Stimulated activated CD4-positive, alpha-beta T cell treated with anti-CD3 and anti-CD28 coated beads, Interleukin-4, amount 100 ng/mL, for 1 hour (primary cell): ENCODE measurements around the gene SLC39A6.
A peak's percentile ranks its signal among the peaks of the same experiment; 100 is the strongest.
"Not testable (repeated sequence)": the region's sequence is repeated elsewhere in the genome, so short reads cannot be mapped to it uniquely, and the experiment has no call there.

Experiments
- DNase-seq: peaks from one replicate; pipeline ENCODE4 v3.0.0-alpha.2; 2020

SLC39A6 gene, protein sequence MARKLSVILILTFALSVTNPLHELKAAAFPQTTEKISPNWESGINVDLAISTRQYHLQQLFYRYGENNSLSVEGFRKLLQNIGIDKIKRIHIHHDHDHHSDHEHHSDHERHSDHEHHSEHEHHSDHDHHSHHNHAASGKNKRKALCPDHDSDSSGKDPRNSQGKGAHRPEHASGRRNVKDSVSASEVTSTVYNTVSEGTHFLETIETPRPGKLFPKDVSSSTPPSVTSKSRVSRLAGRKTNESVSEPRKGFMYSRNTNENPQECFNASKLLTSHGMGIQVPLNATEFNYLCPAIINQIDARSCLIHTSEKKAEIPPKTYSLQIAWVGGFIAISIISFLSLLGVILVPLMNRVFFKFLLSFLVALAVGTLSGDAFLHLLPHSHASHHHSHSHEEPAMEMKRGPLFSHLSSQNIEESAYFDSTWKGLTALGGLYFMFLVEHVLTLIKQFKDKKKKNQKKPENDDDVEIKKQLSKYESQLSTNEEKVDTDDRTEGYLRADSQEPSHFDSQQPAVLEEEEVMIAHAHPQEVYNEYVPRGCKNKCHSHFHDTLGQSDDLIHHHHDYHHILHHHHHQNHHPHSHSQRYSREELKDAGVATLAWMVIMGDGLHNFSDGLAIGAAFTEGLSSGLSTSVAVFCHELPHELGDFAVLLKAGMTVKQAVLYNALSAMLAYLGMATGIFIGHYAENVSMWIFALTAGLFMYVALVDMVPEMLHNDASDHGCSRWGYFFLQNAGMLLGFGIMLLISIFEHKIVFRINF

GRCh38 chr18:36129300-36130038 is at the start of gene SLC39A6, which contains the start of gene ELP2:
SLC39A6 (minus strand) TSS chr18:36129340; CDS start chr18:36127007, 2,333 bp downstream.
ELP2 (plus strand) TSS chr18:36129899; CDS start chr18:36129934, 35 bp downstream.
- peak; percentile 95 for DNase-seq

DNA sequence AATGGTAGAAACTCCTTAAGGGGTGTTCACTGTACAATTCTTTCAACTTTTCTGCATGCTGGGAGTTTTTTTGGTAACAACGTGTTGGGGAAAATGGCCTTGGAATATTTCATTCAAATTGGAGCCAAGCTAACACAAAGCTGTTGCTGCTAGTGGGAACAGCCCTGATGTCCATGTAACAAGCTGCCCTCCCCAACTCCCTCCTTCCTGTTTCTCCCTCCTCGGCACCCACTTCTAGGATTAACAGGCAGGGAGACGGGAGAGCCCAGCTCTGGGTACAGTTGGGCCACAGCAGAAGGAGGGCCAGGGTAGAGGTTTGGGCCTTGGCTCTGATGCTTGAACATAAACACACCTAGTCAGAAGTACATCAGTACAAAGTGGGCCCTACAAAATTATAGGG is 48.8 kb upstream of the SLC39A6 start:
- DNase-seq, result no peak

GRCh38 chr18:36176711-36177110 is 47.6 kb upstream of the SLC39A6 start:
- no peak for DNase-seq

- DNase-seq, result no peak
Observed at GRCh38 chr18:36176177-36176584, 47.0 kb upstream of the SLC39A6 start.

GRCh38 chr18:36175481-36175880 is 46.3 kb upstream of the SLC39A6 start:
- no peak for DNase-seq

GRCh38 chr18:36169938-36170337 is 40.8 kb upstream of the SLC39A6 start:
- DNase-seq, result no peak

GRCh38 chr18:36168296-36168695 is 39.2 kb upstream of the SLC39A6 start:
- DNase-seq, result not testable (repeated sequence)

DNA sequence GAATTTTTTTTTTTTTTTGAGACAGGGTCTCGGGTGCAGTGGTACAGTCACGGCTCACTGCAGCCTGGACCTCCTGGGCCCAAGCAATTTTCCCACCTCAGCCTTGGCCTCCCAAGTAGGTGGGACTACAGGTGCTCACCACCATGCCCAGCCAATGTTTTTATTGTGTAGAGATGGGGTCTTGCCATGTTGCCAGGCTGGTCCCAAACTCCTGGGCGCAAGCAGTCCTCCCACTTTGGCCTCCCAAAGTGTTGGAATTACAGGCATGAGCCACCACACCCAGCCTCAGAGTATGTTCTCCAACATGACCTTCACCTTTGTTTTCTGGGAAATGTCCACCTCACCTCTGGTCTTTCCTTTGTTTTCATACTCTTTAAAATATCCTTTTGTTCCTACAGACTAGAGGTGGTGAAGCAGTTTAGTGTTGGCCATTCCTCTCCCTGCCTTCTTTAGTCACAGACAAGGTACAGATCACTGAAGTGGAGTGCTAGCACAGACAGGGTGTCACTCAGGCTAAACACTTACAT is 38.6 kb upstream of the SLC39A6 start:
- no peak for DNase-seq

DNA sequence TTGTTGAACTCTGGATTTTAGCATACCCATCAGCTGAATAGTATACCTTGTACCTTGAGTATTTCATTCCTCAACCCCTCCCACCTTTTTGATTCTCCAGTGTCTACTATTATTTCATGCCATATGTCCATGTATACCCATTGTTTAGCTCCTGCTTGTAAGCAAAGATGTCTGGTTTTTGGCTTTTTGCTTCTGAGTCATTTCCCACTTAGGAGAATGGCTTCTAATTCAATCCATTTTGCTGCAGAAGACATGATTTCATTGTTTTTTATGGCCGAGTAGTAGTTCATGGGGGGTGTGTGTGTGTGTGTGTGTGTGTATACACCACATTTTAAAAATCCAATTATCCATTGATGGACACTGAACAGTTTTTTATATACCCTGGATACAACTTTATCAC is 33.8 kb upstream of the SLC39A6 start:
- DNase-seq, result no peak

DNA sequence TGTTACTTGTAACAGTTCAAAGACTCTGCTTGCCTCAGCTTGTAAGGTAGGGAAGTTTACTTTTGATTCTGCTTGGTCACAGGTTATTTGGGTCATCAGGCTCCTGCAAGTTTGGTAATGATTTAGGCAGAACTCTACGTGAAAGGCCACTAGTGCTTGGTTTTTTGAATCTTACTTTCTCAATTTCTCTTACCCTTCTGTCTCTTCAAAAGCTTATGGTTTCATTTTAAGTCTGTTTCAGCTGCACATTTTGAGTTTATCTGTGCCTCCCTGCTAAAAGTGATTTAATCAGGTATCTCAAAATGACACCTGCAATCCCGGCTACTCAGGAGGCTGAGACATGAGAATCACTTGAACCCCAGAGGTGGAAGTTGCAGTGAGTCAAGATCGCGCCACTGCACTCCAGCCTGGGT is 31.8 kb upstream of the SLC39A6 start:
- no peak for DNase-seq

DNA sequence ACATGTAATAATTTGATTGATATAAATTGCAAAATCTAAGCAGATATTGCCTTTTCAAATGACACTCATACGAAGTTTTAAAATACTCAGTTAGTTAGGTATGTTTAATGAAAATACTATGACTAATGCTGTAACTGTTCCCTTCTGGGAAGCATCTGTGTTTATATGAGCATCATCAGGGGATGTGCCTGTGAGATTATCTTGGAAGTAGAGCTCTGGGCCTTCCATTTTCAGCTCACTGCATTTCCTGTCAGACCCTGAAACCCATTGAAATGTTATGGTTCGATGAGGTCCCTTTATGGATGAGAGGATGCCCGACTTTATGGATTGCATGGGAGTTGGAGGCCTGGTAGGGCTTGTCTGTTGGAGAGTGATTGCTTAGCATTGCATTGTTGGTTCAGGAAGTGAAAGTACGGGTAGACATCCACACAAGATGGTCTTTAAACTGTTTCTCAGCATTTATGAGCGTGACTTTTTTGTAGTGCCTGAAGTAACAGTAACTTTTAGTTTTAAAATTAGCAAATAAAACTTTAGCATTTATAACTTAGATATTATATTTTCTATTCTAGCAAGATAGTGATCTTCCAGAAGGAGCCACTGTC is 29.2 kb upstream of the SLC39A6 start:
- DNase-seq, result no peak

GRCh38 chr18:36157441-36157840 is 28.3 kb upstream of the SLC39A6 start:
- DNase-seq, result no peak

DNA sequence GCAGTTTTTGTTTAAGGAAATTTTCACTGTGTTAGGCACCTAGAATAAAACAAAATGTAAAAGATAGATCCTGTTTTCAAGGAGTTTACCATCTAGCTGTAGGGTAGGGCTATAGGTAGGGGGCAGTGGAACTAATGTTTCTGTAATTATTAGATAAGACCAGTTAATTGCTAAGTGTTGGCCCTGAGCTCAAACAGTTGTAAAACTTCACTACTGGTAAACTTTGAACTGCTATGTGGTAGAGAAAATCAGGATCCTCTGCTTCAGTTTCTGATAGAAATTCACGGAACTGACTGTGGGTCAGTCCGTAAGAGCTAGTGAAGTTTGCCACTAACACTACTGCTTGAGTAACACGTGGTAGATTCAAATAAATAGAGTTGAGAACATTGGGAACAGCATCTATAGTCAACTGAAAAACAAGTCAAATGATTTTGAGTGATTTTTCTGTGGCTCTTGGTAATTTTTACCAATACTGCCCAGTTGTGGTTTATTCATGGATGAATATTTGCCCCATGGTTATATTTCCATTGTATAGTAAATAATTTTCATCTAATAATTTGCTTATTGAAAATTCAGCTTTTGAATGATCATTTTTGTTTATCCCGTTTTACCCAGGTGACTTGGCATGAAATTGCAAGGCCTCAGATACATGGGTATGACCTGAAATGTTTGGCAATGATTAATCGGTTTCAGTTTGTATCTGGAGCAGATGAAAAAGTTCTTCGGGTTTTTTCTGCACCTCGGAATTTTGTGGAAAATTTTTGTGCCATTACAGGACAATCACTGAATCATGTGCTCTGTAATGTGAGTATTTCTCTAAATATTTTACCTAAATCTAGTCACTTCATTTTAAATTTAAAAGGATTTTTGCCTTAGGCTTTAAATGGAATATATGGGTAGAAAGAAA is 27.0 kb upstream of the SLC39A6 start:
- no peak for DNase-seq

DNA sequence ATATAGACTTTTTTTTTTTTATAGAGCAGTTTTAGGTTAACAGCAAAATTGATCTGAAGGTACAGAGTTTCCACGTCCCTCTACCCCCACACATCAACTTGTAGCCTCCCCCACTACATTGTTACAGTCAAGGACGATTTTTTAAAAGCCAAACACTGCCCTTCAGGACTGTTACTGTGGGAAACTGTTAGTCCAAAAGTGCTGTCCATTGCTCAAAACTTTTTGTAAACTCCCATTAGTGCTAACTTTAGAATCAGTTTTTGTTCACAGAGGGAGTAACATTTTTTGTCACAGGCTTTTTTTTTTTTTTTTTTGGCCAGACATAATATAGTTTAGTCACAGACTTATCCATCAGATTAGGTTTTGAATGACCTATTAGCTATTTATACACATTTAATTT is 24.6 kb upstream of the SLC39A6 start:
- no peak for DNase-seq

DNA sequence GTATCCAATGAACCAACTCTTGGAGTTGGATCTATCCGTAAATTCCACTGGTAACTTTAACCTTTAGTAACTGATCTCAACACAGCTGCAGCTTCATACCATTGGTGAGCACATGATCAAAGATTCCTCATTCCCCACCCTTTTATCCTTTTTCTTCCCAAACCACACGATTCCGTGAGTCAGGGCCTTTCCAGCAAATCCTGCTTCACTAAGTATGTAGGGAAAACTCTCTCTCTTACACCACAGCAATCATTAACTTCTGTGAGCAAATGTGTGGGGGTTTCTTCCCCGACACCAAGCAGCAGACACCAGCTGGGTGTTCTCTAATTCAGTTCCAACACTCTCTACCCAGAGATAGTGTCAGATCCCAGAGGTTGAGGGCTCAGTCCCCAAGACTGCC is 24.1 kb upstream of the SLC39A6 start:
- no peak for DNase-seq

- no peak for DNase-seq
Observed at GRCh38 chr18:36152781-36153180, 23.6 kb upstream of the SLC39A6 start.

DNA sequence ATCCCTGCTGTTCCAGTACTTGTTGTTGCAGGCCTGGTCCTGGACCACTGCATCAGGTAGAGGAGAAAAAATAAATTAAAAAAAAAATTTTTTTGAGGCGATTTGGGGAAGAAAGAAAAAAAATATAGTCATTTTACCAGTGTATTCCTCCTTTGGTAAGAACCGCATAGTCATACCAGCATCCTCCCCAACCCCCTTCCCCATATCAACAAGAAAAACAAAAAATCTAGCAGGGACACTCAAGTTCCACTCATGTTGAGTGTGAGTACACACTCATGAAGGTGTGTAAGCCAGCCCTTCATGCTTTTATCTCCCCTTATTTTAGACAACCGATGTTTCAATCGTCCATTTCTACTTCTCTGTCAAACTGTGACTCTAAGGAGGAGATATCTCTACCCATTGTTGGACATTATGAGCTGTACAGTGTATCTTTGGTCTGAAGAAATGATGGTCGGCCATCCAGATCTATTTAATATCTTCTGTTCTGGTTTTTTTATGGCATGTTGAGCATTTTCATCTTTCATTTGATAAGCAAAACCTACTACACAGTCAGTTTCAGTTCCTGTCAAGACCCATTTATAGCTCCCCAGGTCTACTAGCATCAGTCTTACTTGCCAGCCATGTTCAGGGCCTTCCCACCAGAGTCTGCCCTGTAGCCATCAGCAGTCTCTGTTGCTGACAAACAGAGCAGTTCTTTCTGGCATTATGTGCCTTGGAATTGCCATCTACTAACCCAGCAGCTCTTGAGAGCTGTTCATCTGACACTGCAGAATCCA is 20.6 kb upstream of the SLC39A6 start:
- no peak for DNase-seq

GRCh38 chr18:36143391-36143790 is 14.3 kb upstream of the SLC39A6 start:
- no peak for DNase-seq

GRCh38 chr18:36142751-36143150 is 13.6 kb upstream of the SLC39A6 start:
- no peak for DNase-seq

- no peak for DNase-seq
Observed at GRCh38 chr18:36141576-36141975, 12.4 kb upstream of the SLC39A6 start.

- DNase-seq, result no peak
Observed at GRCh38 chr18:36139245-36139644, 10.1 kb upstream of the SLC39A6 start.
